ENCODE results near the gene TTLL9.

Gene TTLL9

DNA sequence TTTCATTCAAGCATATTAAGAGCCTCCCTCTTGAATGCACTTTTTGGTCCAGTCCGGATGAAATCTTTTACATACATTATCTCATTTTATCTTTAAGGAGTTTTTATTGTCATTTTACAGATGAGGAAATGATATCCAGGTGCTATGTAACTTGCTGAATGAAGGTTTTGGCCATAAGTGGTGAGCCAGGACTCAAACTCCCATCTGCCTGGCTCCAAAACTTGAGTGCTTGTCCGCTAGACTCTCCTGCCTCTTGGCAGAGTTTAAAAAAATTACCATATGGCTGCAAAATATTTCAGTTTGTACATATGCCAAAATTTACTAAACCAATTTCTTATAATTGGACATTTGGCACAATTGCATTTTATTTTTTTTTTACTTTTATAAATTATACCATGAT is 69.2 kb downstream of the TTLL9 start:
- in situ Hi-C loops (cut with MboI; ENCODE audit: low sequenced_read_pairs) = no loop called here

DNA sequence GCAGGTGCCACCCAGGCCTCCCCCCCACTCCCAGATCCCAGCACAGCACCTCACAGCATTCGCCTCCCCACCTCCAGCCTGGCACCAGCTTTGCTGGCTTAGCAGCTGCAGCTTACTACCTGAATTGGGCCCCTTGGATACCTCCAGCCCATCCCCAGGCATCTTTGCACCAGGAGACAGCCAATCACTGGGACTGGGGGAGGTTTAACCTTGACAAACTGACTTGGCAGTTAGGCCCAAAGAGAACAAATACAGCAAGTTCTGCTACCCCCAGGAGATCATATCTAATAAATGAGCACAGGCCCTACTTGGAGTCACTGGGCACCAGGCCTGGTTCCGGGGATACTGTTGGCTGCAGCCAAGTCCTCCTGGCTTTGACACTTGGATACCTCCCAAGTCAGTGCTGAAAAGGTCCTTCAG is 72.6 kb downstream of the TTLL9 start:
- in situ Hi-C loops (cut with MboI; ENCODE audit: low sequenced_read_pairs) = no loop called here

DNA sequence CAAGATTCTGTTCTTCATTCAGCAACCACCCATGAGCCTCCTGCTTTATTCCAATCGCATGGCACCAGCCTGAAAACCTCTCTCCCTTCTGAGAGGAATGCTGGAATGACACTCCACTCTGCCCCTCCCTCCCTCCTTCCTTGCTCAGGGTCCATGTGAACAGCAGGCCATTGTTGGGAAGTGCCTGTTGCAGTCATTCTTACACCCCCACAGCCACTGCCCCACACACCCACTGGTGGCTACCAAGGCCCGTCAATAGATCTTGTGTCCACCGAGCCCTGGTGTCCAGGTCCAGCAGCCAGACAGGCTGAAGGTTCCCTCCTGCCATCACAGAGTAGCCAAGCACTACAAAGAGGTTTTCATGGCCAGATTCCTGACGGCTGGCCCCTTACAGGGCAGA is 74.9 kb downstream of the TTLL9 start:
- in situ Hi-C loops (cut with MboI; ENCODE audit: low sequenced_read_pairs) = no loop called here

GRCh38 chr20:31945785-31946184 is 75.4 kb downstream of the TTLL9 start:
- in situ Hi-C loops (cut with MboI; ENCODE audit: low sequenced_read_pairs) = no loop called here

DNA sequence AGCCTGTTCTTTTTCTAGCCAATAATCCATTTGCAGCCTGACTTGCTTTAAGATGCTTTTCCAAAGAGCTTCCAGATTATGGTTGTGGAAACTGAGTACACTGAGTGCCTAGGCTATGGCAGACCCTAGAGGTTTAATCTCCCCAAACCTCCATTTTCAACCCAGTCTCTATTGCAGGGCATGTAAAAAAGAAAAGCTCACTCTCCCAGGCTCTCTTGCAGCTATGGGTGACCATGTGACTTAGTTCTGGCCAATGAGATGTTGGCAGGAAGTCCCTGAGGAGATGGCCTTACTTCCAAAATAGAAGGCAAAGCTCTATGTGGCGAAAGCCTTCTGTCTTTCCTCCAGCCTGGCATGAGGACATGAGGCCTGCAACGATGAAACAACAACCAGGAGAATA is 77.6 kb downstream of the TTLL9 start:
- in situ Hi-C loops (cut with MboI; ENCODE audit: low sequenced_read_pairs) = no loop called here

GRCh38 chr20:31949877-31950646 is 79.6 kb downstream of the TTLL9 start:
- in situ Hi-C loops (cut with MboI; ENCODE audit: low sequenced_read_pairs) = no loop called here

GRCh38 chr20:31951203-31951529 is 80.7 kb downstream of the TTLL9 start:
- in situ Hi-C loops (cut with MboI; ENCODE audit: low sequenced_read_pairs) = no loop called here

DNA sequence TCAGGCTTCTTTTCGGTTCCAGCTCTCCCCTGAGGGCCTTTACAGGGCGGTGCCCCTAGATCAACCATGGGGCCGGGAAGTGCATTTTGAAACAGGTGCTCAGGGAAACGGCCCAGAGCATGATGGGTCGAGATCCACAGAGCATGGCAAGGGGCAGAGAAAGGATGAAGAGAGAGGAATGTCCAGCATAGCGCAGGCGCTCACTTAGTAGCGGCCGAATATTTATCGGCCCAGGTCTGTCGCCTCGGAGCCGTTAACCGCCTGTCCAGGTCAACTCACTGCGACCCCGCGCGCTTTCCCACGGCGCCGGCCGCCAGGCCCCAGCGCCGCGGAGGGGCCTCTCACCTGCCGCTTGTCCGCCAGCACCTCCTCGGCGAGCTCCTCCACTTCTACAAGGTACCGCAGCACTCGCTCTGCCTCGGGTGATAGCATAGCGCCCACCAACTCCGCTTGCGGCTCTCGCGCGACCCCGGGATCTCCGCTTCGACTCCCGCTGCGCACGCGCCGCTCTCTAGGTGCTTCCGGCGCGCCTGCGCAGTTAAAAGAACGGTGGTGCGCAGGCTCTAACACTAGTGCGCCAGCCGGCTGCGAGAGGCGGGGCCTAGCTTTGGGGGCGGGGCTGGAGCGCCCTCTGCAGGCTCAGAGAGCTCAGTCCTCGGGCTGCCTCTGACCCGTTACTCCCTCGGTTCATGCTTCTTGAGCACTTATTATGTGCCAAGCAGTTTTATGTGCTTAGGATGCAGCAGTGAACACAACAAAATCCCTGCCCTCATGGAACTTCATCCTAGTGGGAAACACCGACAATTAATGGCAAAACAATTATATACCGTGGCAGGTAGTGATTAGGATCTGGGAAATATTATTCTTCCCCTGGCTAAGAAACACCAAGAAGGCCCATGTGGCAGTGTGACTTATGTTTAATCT is 81.4 kb downstream of the TTLL9 start, which contains the start of gene PDRG1:
Gene PDRG1, minus strand, starts transcription at position 517 of the 924 bp plus-strand sequence. Its CDS starts 85 bp downstream, at position 432.
- in situ Hi-C loops (cut with MboI; ENCODE audit: low sequenced_read_pairs) = no loop called here

GRCh38 chr20:31953556-31954148 is 83.2 kb downstream of the TTLL9 start:
- in situ Hi-C loops (cut with MboI; ENCODE audit: low sequenced_read_pairs) = no loop called here

- in situ Hi-C loops (cut with MboI; ENCODE audit: low sequenced_read_pairs) = no loop called here
Observed at GRCh38 chr20:31954500-31954899, 84.1 kb downstream of the TTLL9 start.

- in situ Hi-C loops (cut with MboI; ENCODE audit: low sequenced_read_pairs) = no loop called here
Observed at GRCh38 chr20:31956556-31957526, 86.4 kb downstream of the TTLL9 start.

DNA sequence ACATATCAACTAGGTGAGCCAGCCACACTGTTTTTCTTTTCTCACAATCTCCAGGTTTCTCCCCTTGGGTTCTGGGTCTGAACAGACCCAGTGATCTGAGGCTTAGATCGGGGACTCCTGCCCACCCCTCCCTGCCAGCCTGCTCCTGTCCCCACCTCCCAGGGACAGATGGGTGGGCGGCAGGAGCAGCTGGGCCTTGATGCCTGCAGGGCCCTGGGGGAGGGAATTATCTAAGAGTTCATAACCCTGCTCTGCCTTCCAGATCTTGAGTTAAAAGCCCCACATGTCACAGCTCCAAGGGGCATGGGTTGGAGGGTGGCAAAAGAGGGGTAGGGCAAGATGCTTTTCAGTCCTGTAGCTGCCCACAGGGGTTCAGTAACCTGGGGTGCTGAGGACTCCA is 92.3 kb downstream of the TTLL9 start:
- in situ Hi-C loops (cut with MboI; ENCODE audit: low sequenced_read_pairs) = no loop called here

- in situ Hi-C loops (cut with MboI; ENCODE audit: low sequenced_read_pairs) = no loop called here
Observed at GRCh38 chr20:31963889-31964288, 93.5 kb downstream of the TTLL9 start.

DNA sequence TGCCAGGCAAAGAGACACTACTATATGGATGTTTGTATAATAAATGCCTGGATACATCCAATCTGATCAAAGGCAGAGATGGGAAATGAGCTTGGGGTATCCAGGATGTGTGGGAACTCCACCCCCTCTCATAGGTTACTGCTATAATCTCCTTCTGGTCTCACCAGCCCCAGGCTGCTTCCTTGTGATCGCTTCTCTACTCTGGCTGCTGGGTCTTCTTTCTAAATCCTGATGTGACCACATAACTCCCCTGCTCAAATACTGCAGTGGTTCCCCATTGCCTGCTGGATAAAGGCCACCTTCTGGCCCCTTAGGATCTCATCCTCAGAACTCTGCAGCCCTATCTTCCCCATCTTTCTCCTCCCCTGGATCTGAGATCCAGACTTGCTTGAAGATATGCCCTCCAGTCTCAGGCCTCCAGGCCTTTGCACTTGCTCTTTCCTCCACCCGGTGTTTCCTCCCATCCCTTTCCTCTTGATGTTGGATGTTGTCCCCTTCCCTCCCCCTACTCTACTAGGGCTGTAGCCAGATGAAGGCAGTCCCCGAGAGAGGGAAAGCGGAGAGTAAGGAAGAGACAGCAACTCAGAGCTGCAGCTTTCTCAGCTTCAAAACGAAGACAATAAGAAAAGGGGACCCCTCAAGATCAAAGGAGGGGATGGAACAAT is 96.7 kb downstream of the TTLL9 start:
- in situ Hi-C loops (cut with MboI; ENCODE audit: low sequenced_read_pairs) = no loop called here

GRCh38 chr20:31967830-31968249 is 97.4 kb downstream of the TTLL9 start, which contains the start of gene XKR7:
Gene XKR7, plus strand, starts transcription at chr20:31968151. Its CDS starts 25 bp downstream, at chr20:31968176.
- in situ Hi-C loops (cut with MboI; ENCODE audit: low sequenced_read_pairs) = no loop called here

GRCh38 chr20:31968291-31969126 is 98.1 kb downstream of the TTLL9 start:
- in situ Hi-C loops (cut with MboI; ENCODE audit: low sequenced_read_pairs) = no loop called here

- in situ Hi-C loops (cut with MboI; ENCODE audit: low sequenced_read_pairs) = no loop called here
Observed at GRCh38 chr20:31969991-31970390, 99.6 kb downstream of the TTLL9 start.

GRCh38 chr20:31972471-31973021 is 102.1 kb downstream of the TTLL9 start:
- in situ Hi-C loops (cut with MboI; ENCODE audit: low sequenced_read_pairs) = no loop called here

GRCh38 chr20:31974296-31974695 is 103.9 kb downstream of the TTLL9 start:
- in situ Hi-C loops (cut with MboI; ENCODE audit: low sequenced_read_pairs) = no loop called here

All from HL-60/S4 treated with phorbol 12-myristate 13-acetate at 8.2 ng/mL for 4 days and 3 days (cell line).